Activated CD8-positive, alpha-beta T cell treated with anti-CD3 and anti-CD28 coated beads for 36 hours (primary cell): Measurements from ENCODE around the gene ANKRD11. TPM values are rescaled to one million over a fixed set of nuclear protein-coding genes. Genes with fewer than 3 reads are reported as not detected.

Experiments used
- ATAC-seq: fragments of 200-7000 bp; cut with Tn5 transposase; one replicate; pipeline ENCODE4 v1.10.0; 2021; ENCODE audit warnings: mild to moderate bottlenecking, moderate library complexity
- CTCF ChIA-PET: fragments of 350-600 bp; sonication (Branson Sonifier 250); formaldehyde crosslinking; loops from one replicate; lab custom pipeline; 2021; ENCODE audit warnings: antibody characterized with exemption; lab: Charles Lee
- POLR2A ChIA-PET: fragments of 350-600 bp; sonication (Branson Sonifier 250); formaldehyde crosslinking; loops from one replicate; lab custom pipeline; 2021; ENCODE audit warnings: antibody characterized with exemption; lab: Charles Lee
- DNase-seq: peaks from one replicate; pipeline ENCODE4 v3.0.0-alpha.2; 2020
- H3K27ac Mint-ChIP-seq: one replicate; pipeline ENCODE4 v1.8.0; 2021; ENCODE audit warnings: mild to moderate bottlenecking, mixed read lengths
- H3K27me3 Mint-ChIP-seq: one replicate; pipeline ENCODE4 v1.8.0; 2021; ENCODE audit warnings: mixed read lengths
- H3K36me3 Mint-ChIP-seq: one replicate; pipeline ENCODE4 v1.8.0; 2021; ENCODE audit warnings: low read depth, mixed read lengths
- H3K4me1 Mint-ChIP-seq: one replicate; pipeline ENCODE4 v1.8.0; 2021; ENCODE audit warnings: low read depth, mixed read lengths
- H3K4me3 Mint-ChIP-seq: one replicate; pipeline ENCODE4 v1.8.0; 2021; ENCODE audit warnings: mild to moderate bottlenecking, moderate library complexity, mixed read lengths
- H3K9me3 Mint-ChIP-seq: one replicate; pipeline ENCODE4 v1.8.0; 2021; ENCODE audit warnings: mixed read lengths
- intact Hi-C: fragments of 100-400 bp; cut with micrococcal nuclease; formaldehyde crosslinking; loops from one replicate; pipeline ENCODE4 v1.10.0; 2022
- total RNA-seq, 2 experiments: library from RNA; stranded (reverse); gene quantifications; one replicate each; pipeline ENCODE4 v1.2.3, GENCODE V29; 2021
- TF ChIP-seq, protein P1 (sequence below): fragments of 200-600 bp; IDR thresholded peaks from one replicate; pipeline ENCODE4 v1.8.0; 2022; ENCODE audit warnings: antibody characterized with exemption, mild to moderate bottlenecking

ANKRD11 gene
- total RNA-seq, 2 experiments from 2014 or later = 145 to 147 TPM

DNA sequence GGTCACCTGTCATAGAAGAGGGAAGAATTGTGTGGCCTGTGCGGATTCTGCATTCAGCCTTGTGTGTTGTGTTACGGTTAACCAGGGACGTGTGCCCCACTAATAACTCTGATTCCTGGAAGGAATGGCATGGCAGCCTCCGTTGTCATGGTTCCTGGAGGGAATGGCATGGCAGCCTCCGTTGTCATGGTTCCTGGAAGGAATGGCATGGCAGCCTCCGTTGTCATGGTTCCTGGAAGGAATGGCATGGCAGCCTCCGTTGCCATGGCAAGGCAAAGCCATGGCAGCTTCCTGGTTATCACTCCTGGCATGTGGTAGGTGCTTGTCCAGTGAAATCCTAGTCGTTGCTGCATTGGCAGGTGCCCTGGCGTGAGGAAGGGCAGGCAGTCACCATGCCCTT lies 26.8 kb upstream of the ANKRD11 start:
- TF ChIP-seq, protein P1, sequence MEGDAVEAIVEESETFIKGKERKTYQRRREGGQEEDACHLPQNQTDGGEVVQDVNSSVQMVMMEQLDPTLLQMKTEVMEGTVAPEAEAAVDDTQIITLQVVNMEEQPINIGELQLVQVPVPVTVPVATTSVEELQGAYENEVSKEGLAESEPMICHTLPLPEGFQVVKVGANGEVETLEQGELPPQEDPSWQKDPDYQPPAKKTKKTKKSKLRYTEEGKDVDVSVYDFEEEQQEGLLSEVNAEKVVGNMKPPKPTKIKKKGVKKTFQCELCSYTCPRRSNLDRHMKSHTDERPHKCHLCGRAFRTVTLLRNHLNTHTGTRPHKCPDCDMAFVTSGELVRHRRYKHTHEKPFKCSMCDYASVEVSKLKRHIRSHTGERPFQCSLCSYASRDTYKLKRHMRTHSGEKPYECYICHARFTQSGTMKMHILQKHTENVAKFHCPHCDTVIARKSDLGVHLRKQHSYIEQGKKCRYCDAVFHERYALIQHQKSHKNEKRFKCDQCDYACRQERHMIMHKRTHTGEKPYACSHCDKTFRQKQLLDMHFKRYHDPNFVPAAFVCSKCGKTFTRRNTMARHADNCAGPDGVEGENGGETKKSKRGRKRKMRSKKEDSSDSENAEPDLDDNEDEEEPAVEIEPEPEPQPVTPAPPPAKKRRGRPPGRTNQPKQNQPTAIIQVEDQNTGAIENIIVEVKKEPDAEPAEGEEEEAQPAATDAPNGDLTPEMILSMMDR = no peak
- Mint-ChIP-seq H3K27me3 (no peaks in the 10 kb centered on the region), H3K4me3 (no peak overlapping the region), H3K4me1 (peaks cover 2% of the 10 kb centered on the region), H3K9me3 (no peaks in the 10 kb centered on the region), H3K27ac (no peak overlapping the region), H3K36me3 (peaks cover 36% of the 10 kb centered on the region)
- ATAC-seq (no peak), DNase-seq (no peak)
- POLR2A ChIA-PET = interaction anchor here (0.6 to 1.1 kb wide), 4 partner anchors 9 to 233 kb away, joined by 3 read pairs; partner anchors contain the start of gene SPG7
- CTCF ChIA-PET = no interaction called here
- intact Hi-C loops = no loop called here

DNA sequence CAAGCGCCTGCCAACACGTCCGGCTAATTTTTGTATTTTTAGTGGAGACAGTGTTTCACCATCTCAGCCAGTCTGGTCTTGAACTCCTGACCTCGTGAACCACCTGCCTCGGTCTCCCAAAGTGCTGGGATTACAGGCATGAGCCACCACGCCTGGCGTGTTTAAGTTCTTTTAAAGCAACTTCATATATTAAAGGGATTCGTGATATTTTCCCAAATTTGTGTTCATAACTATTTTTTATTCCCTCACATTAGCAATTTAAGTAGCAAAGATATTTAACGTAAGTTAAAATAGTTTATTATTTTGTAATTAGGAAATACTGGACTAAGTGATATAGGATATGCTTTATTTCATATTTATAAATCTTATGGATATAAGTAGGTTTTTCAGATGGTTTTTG lies 22.1 kb upstream of the ANKRD11 start:
- CTCF ChIA-PET = no interaction called here
- no peaks in the 10 kb centered on the region for H3K9me3 Mint-ChIP-seq
- POLR2A ChIA-PET = no interaction called here
- H3K36me3 Mint-ChIP-seq = peaks cover 27% of the 10 kb centered on the region
- no peak for DNase-seq
- H3K4me3 Mint-ChIP-seq = no peak overlapping the region
- ATAC-seq = no peak
- H3K27ac Mint-ChIP-seq = no peak overlapping the region
- H3K27me3 Mint-ChIP-seq = no peaks in the 10 kb centered on the region
- TF ChIP-seq, protein P1 = no peak
- intact Hi-C loops = no loop called here
- peaks cover 13% of the 10 kb centered on the region for H3K4me1 Mint-ChIP-seq

DNA sequence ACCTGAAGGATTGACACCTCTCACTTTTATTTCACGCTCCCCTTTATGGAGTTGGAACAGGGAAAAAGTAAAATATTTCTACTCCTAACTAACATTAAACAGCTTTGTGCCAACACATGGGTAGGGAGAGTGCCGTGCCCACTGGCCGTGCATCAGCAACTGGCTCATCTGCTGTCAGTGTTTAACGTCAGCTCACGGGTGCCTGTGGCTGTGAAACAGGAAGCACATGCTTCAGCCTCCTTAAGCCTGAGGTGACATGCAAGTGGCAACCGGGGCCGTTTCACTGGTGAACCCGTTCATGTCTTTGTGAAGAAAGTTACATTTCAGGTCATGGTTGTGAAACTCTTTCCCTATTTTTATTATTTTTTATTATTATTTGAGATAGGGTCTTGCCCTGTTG lies 21.0 kb upstream of the ANKRD11 start:
- H3K27me3 Mint-ChIP-seq = no peaks in the 10 kb centered on the region
- no peak overlapping the region for H3K4me3 Mint-ChIP-seq
- H3K36me3 Mint-ChIP-seq = peaks cover 21% of the 10 kb centered on the region
- no peaks in the 10 kb centered on the region for H3K9me3 Mint-ChIP-seq
- H3K4me1 Mint-ChIP-seq = peaks cover 18% of the 10 kb centered on the region
- TF ChIP-seq, protein P1 = no peak
- DNase-seq (no peak), ATAC-seq (no peak)
- intact Hi-C loops = no loop called here
- peak overlapping the region; percentile 69 for H3K27ac Mint-ChIP-seq
- ChIA-PET CTCF (interaction anchor here (1.2 to 1.4 kb wide), 4 partner anchors 15 to 265 kb away, joined by 3 to 4 read pairs (median 4); no protein-coding TSS in a partner anchor), POLR2A (no interaction called here)

DNA sequence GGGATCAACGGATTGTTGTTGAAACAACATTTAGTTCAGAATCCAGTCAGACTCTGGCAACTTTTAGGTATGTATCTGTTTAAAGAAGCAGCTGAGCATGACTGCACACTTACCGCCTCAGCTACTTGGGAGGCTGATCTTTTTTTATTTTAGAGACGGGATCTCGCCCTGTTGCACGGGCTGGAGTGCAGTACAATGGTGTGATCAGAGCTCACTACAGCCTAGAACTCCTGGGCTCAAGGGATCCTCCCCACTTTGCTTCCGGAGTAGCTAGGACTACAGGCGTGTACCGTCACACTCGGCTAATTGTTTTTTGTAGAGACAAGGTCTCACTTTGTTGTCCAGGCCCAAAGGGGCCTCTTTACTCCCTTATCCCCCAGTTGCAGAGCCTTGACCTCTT lies 20.2 kb upstream of the ANKRD11 start:
- TF ChIP-seq, protein P1 = no peak
- ATAC-seq (no peak), DNase-seq (no peak)
- POLR2A ChIA-PET = interaction anchor here (0.6 kb wide), 1 partner anchor 21 kb away, joined by 3 read pairs; the partner anchor contains the start of gene ANKRD11
- intact Hi-C loops = no loop called here
- CTCF ChIA-PET = interaction anchor here (1.2 to 1.4 kb wide), 5 partner anchors 16 to 264 kb away, joined by 3 to 4 read pairs (median 3); no protein-coding TSS in a partner anchor
- no peaks in the 10 kb centered on the region for H3K9me3 Mint-ChIP-seq
- peaks cover 27% of the 10 kb centered on the region for H3K4me1 Mint-ChIP-seq
- H3K4me3 Mint-ChIP-seq = peak overlapping the region; percentile 24
- no peaks in the 10 kb centered on the region for H3K27me3 Mint-ChIP-seq
- H3K36me3 Mint-ChIP-seq = peaks cover 21% of the 10 kb centered on the region
- peak overlapping the region; percentile 38 for H3K27ac Mint-ChIP-seq

DNA sequence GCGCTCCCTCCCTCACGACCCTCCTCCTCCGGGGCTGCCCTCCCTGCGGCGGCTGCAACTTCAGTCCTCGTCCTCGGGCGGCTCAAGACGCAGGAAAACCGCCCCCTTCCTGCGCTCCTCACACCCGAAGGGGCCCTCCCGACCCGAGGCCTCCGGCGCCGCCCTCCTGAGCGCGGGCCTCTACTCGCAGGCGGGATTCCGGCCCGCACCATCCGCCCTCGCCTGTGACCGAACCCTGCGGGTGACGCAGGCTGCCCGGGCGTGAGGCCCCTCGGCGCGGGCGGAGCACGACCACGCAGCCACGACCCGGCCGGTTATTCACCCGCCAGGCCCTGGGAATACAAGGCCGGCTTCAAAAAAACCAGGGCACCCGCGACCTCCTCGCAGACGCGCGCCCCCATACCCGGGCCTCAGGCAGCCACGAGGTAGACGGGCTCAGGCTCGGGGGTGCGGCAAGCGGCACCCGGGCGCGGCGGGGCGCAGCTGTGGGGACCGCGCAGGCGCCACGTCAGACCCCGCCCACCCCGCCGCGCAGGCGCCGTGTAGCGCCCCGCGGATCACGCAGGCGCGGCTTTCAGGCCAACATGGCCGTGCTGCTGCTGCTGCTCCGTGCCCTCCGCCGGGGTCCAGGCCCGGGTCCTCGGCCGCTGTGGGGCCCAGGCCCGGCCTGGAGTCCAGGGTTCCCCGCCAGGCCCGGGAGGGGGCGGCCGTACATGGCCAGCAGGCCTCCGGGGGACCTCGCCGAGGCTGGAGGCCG lies 17.7 kb upstream of the ANKRD11 start, which contains the start of gene SPG7:
Gene SPG7 (plus strand): TSS at position 570 of the 757 bp plus-strand sequence. CDS start 15 bp downstream, at position 585.
- peaks cover 34% of the 10 kb centered on the region for H3K4me1 Mint-ChIP-seq
- ChIA-PET POLR2A (interaction anchor here (0.6 to 2.8 kb wide), 23 partner anchors 9 to 322 kb away, joined by 3 to 18 read pairs (median 4); partner anchors contain the start of gene RPL13), CTCF (interaction anchor here (0.6 to 2.4 kb wide), 19 partner anchors 11 to 271 kb away, joined by 3 to 9 read pairs (median 4); no protein-coding TSS in a partner anchor)
- no peaks in the 10 kb centered on the region for H3K9me3 Mint-ChIP-seq
- intact Hi-C loops = no loop called here
- peak within 1 kb of the TSS; percentile 85 for H3K4me3 Mint-ChIP-seq
- peak; percentile 75 for ATAC-seq
- TF ChIP-seq, protein P1 = no peak
- H3K27me3 Mint-ChIP-seq = no peaks in the 10 kb centered on the region
- peak within 1 kb of the TSS; percentile 90 for H3K27ac Mint-ChIP-seq
- peaks cover 11% of the 10 kb centered on the region for H3K36me3 Mint-ChIP-seq
- DNase-seq = peak; percentile 89
